Measurements from ENCODE around the gene NKIRAS1.

GRCh38 chr3:23945913-23946687 is 29.3 kb upstream of the NKIRAS1 start:
- TF ChIP-seq ZNF274 (IDR thresholded peaks at IDR 0.05; ENCODE audit: low read depth, low read length) (no peak), YY1 (IDR thresholded peaks at IDR 0.05; ENCODE audit: insufficient read depth, insufficient read length) (no peak), SUZ12 (IDR thresholded peaks at IDR 0.05; ENCODE audit: extremely low read depth, insufficient read depth, insufficient read length) (no peak)
